ENCODE data around the gene UNC13B. TPM values are rescaled to one million over a fixed set of nuclear protein-coding genes. Genes with fewer than 3 reads are reported as not detected.

UNC13B gene
- total and polyA plus RNA-seq, 9 of the 15 experiments (the other 6 are each of a cell fraction or from before 2014, with no cell fraction given): 2.4 to 11.5 (median 8.6) TPM

DNA sequence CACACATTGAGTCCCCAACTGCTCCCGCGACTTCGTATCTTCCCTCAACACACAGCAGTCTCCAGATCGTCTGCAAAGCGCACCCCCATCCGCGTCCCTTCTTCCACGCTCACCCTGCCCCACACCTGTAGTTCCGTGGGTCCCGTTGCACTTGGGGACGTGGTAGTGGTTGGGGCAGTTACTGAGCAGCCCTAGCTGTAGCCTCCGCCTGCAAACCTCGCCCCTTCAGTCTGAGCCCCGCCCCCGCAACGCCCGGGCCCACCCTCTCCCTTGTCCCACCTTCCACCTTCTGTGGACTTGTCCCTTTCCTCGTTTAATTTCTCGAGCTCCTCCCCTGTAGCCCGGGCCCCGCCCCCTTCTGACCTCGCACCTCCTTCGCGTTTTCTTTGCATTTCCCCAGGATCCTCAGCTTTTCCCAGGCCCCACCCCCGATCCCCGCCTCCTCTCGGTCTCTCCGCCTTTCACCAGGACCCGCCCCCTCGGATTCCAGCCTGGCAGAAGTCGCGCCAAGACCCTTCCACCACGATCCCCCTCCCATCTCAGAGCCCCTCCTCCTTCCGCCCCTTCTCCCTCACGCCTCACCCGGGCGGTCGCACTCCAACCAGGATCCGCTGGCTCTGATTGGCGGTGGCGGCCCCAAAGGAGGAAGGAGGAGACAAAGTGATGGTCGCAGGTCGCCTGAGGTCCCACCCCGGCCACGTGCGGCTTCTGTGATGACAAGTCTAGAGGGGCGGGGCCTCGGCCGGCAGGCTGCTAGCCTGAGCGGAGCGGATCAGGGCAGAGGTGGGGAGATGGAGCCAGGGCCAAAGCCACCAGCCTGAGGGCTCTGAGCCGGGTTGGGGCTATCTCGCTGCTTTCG is 45.9 kb upstream of the UNC13B start, which contains the start of gene ATOSB (continued):
- TF ChIP-seq PRDM10 (IDR thresholded peaks at IDR 0.05; ENCODE audit: partially characterized antibody): peak; percentile 13
- peak; percentile 55; the same call in 1 of the 2 replicates for TF ChIP-seq RB1 (IDR thresholded peaks at IDR 0.05; ENCODE audit: low read depth)
- no peak for TF ChIP-seq CBFB (CRISPR knock-in tag; IDR thresholded peaks at IDR 0.05)
- TF ChIP-seq, protein P1, sequence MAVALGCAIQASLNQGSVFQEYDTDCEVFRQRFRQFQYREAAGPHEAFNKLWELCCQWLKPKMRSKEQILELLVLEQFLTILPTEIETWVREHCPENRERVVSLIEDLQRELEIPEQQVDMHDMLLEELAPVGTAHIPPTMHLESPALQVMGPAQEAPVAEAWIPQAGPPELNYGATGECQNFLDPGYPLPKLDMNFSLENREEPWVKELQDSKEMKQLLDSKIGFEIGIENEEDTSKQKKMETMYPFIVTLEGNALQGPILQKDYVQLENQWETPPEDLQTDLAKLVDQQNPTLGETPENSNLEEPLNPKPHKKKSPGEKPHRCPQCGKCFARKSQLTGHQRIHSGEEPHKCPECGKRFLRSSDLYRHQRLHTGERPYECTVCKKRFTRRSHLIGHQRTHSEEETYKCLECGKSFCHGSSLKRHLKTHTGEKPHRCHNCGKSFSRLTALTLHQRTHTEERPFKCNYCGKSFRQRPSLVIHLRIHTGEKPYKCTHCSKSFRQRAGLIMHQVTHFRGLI (CRISPR knock-in tag; IDR thresholded peaks at IDR 0.05): no peak
- TF ChIP-seq, protein P2, sequence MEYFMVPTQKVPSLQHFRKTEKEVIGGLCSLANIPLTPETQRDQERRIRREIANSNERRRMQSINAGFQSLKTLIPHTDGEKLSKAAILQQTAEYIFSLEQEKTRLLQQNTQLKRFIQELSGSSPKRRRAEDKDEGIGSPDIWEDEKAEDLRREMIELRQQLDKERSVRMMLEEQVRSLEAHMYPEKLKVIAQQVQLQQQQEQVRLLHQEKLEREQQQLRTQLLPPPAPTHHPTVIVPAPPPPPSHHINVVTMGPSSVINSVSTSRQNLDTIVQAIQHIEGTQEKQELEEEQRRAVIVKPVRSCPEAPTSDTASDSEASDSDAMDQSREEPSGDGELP (CRISPR knock-in tag; IDR thresholded peaks at IDR 0.05; ENCODE audit: borderline replicate concordance): peak; percentile 66; the same call in 1 of the 2 replicates
- TF ChIP-seq, protein P3, sequence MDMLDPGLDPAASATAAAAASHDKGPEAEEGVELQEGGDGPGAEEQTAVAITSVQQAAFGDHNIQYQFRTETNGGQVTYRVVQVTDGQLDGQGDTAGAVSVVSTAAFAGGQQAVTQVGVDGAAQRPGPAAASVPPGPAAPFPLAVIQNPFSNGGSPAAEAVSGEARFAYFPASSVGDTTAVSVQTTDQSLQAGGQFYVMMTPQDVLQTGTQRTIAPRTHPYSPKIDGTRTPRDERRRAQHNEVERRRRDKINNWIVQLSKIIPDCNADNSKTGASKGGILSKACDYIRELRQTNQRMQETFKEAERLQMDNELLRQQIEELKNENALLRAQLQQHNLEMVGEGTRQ (CRISPR knock-in tag; IDR thresholded peaks at IDR 0.05): peak; percentile 80
- TF ChIP-seq PHF20 (IDR thresholded peaks at IDR 0.05; ENCODE audit: partially characterized antibody): peak; percentile 23
- peak; percentile 45; the same call in 1 of the 2 replicates for TF ChIP-seq GATAD2A (IDR thresholded peaks at IDR 0.05)
- peak; percentile 38; the same call in 1 of the 2 replicates for TF ChIP-seq ZBTB7A (IDR thresholded peaks at IDR 0.05; ENCODE audit: borderline replicate concordance, control insufficient read depth, low read depth, low read length)
- 0 out of 2 replicates have a peak, but pooled peaks have one; percentile 43 for TF ChIP-seq CTBP1 (IDR thresholded peaks at IDR 0.05; ENCODE audit: borderline replicate concordance)
